ENCODE measurements around the gene ASB4. TPM values are rescaled to one million over a fixed set of nuclear protein-coding genes. Genes with fewer than 3 reads are reported as not detected.

ASB4 gene
- total RNA-seq, 2 donors from 2014 or later, result not detected

DNA sequence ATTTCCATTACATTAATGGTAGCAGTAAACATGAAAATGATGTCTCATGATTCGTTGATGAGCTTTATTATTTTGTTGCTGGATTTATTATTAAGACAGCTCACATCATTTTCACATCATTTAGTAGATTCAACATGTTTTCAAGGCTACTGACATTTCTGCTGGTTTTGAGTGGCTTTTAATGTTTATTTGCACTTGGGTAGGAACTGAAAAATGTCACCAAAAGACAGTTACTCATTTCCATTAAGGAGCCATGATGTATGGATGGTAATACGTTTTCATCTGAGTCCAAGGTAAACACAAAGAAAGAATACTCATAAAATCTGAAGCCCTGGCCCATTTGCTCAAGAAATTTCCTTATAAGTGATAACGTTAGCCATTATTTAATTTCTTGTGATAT, 95.7 kb downstream of the ASB4 start:
- Mint-ChIP-seq H3K27ac (no peak overlapping the region), H3K9me3 (no peaks in the 10 kb centered on the region), H3K36me3 (ENCODE audit: low read depth) (no peaks in the 10 kb centered on the region), H3K4me1 (no peaks in the 10 kb centered on the region), H3K4me3 (no peak overlapping the region), H3K27me3 (peaks cover 4% of the 10 kb centered on the region)
- ATAC-seq (replicated peaks), result no peak

- Mint-ChIP-seq H3K4me1 (no peaks in the 10 kb centered on the region), H3K27me3 (peaks cover 4% of the 10 kb centered on the region), H3K36me3 (ENCODE audit: low read depth) (no peaks in the 10 kb centered on the region), H3K9me3 (no peaks in the 10 kb centered on the region), H3K27ac (no peak overlapping the region), H3K4me3 (no peak overlapping the region)
- no peak for ATAC-seq (replicated peaks)
These were observed 97.0 kb downstream of the ASB4 start for GRCh38 chr7:95582578-95583293.

- Mint-ChIP-seq H3K4me3 (no peak overlapping the region), H3K27me3 (peaks cover 4% of the 10 kb centered on the region), H3K36me3 (ENCODE audit: low read depth) (no peaks in the 10 kb centered on the region), H3K9me3 (no peaks in the 10 kb centered on the region), H3K4me1 (no peaks in the 10 kb centered on the region), H3K27ac (no peak overlapping the region)
- ATAC-seq (replicated peaks), result no peak
These were observed 98.3 kb downstream of the ASB4 start for GRCh38 chr7:95583834-95584621.

DNA sequence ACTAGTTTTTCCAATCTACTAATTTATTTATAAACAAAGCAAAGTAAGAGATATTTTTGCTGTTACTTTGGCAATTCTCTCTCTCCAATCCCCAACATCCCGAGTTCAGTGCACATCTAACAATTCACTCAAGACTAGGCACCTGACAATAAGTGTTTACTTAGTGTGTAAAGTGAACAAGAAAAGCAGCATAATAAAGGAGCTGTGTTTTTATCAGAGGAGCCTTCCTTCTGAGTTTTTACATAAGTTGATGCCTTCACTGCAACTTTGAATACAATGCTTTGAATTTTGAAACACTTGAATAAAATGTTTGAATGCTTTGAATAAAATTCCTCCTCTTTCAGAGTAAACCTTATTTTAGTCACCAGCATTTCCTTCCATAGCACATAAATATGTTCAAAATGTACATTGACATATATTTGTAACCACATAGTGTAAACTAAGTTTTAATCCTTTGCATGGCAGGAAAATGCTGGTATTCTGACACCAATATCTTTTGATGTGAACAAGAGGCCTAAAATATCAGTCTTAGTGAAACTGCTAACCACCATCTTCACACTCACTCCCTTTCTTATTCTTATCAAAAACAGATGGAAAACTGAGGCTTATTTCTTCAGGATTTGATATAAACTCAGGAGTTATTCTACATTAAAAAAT, 99.2 kb downstream of the ASB4 start:
- Mint-ChIP-seq H3K27ac (no peak overlapping the region), H3K36me3 (ENCODE audit: low read depth) (no peaks in the 10 kb centered on the region), H3K4me1 (no peaks in the 10 kb centered on the region), H3K4me3 (no peak overlapping the region), H3K9me3 (no peaks in the 10 kb centered on the region), H3K27me3 (peaks cover 4% of the 10 kb centered on the region)
- no peak for ATAC-seq (replicated peaks)

DNA sequence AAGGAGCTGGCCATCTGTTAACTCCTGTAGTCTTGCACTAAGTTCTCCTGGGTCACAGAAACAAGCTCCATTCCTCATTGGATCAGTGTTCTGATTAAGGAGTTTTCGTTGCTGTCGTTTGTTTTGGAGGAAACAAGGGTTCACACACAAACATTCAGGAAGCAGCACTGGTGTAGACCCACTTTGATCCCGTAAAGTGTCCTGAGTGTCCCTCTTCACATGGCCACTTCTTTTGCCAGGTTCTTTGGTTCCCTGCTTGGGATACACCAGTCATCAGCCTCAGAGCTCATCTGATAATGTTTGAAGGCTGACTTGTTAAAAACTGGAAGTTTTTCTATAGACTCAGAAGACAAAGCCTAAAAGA, 99.7 kb downstream of the ASB4 start:
- H3K4me3 Mint-ChIP-seq, result no peak overlapping the region
- H3K4me1 Mint-ChIP-seq, result no peaks in the 10 kb centered on the region
- H3K36me3 Mint-ChIP-seq (ENCODE audit: low read depth), result no peaks in the 10 kb centered on the region
- no peaks in the 10 kb centered on the region for H3K9me3 Mint-ChIP-seq
- peaks cover 4% of the 10 kb centered on the region for H3K27me3 Mint-ChIP-seq
- no peak overlapping the region for H3K27ac Mint-ChIP-seq
- ATAC-seq (replicated peaks), result no peak

DNA sequence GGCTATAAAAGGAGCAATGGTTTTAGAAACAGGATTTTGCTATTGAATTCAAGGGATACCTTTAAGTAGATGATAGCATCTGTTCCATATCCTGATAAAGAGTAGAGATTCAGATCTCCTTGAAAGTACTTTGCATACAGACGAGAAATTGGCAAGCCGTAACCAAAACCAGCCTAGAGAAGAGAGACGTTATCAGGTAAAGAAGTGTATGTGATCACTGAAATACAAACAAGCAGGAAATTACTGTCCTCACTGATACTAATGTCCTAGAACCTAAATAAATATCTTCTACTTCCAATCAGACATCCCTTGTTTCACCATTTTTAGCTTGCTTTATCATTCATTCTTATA, 101.2 kb downstream of the ASB4 start:
- H3K4me1 Mint-ChIP-seq, result no peaks in the 10 kb centered on the region
- peaks cover 4% of the 10 kb centered on the region for H3K27me3 Mint-ChIP-seq
- no peak overlapping the region for H3K4me3 Mint-ChIP-seq
- H3K36me3 Mint-ChIP-seq (ENCODE audit: low read depth), result no peaks in the 10 kb centered on the region
- no peaks in the 10 kb centered on the region for H3K9me3 Mint-ChIP-seq
- H3K27ac Mint-ChIP-seq, result no peak overlapping the region
- no peak for ATAC-seq (replicated peaks)

DNA sequence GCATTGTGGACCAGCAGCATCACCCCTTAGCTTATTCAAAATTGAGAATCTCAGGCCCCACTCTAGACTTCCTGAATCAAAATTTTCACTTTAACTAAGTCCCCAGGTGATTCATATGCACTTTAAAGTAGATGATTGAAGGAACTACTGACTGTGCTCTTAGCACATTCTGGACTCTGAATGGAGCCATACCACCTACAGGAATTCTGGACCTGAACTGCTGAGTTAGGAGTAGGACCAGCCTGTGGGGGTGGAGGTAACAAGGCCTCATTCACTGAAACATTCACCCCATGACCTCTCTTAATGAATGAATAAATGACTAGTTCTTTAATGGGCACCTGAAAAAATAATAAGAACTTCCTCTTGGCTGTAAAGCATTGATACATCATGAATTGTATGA, 103.3 kb downstream of the ASB4 start:
- no peak overlapping the region for H3K4me3 Mint-ChIP-seq
- ATAC-seq (replicated peaks), result no peak
- H3K36me3 Mint-ChIP-seq (ENCODE audit: low read depth), result no peaks in the 10 kb centered on the region

DNA sequence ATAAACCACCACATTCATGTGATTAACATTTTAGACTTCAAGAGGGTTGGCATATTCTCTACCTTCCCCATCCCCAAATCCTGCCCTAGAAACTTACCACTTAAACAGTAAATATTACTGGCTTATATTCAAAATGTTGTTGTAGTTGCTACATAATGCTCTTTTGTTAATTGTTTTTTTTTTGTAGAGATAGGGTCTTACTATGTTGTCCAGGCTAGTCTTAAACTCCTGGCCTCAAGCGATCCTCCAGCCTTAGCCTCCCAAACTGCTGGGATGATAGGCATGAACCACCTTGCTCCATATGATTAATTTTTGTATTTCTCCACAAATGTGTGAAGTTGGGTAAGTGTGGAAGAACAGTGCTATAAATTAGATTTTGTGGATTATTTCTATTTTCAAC, 104.0 kb downstream of the ASB4 start:
- no peaks in the 10 kb centered on the region for H3K36me3 Mint-ChIP-seq (ENCODE audit: low read depth)
- H3K27ac Mint-ChIP-seq, result no peak overlapping the region
- no peak for ATAC-seq (replicated peaks)
- no peaks in the 10 kb centered on the region for H3K4me1 Mint-ChIP-seq
- H3K4me3 Mint-ChIP-seq, result no peak overlapping the region
- H3K9me3 Mint-ChIP-seq, result no peaks in the 10 kb centered on the region
- H3K27me3 Mint-ChIP-seq, result no peaks in the 10 kb centered on the region

More for the DNA sequence above, 103.3 kb downstream of the ASB4 start:
- peaks cover 3% of the 10 kb centered on the region for H3K27me3 Mint-ChIP-seq
- no peak overlapping the region for H3K27ac Mint-ChIP-seq
- H3K4me1 Mint-ChIP-seq, result no peaks in the 10 kb centered on the region
- H3K9me3 Mint-ChIP-seq, result no peaks in the 10 kb centered on the region

Other genes with a start within 250 kb of the ASB4 start
- gene PON1, start 161.4 kb upstream of the ASB4 start, total RNA-seq, result not detected
- gene PON3, start 89.6 kb upstream of the ASB4 start, total RNA-seq, result not detected
- gene PON2, start 50.9 kb upstream of the ASB4 start, total RNA-seq, result 1 to 10 TPM; 3.9 to 9.3 TPM
- gene PDK4, start 110.6 kb downstream of the ASB4 start, total RNA-seq, result not detected

All from activated T-helper 17 cell treated with anti-CD3 and anti-CD28 coated beads, Interleukin-2, amount 50 U/mL, for 72 hours (primary cell).